Neural progenitor cell (in vitro differentiated cells): ENCODE results near the gene MASP2.

Experiments
- CTCF ChIP-seq: fragments of 200-600 bp; sonication (generic); IDR thresholded peaks from 2 replicates; pipeline ENCODE4 v1.5.1; 2017; ENCODE audit warnings: antibody characterized with exemption, mild to moderate bottlenecking
- EZH2 ChIP-seq: fragments of 200-600 bp; sonication (generic); IDR thresholded peaks from 2 replicates; pipeline ENCODE4 v1.6.1; 2017; ENCODE audit warnings: antibody characterized with exemption, mild to moderate bottlenecking, moderate library complexity

- TF ChIP-seq CTCF (no peak), EZH2 (no peak)
Measured at GRCh38 chr1:11030865-11031264, 16.2 kb downstream of the MASP2 start.
